NCI-H2171 treated with DMSO at 0.1 percent for 48 hours (cell line): Measurements from ENCODE around the gene ZSCAN20.

ENCODE experiments used
- DNase-seq: peaks from one replicate; lab custom pipeline; 2025; lab: John Stamatoyannopoulos, UW

Gene ZSCAN20

DNA sequence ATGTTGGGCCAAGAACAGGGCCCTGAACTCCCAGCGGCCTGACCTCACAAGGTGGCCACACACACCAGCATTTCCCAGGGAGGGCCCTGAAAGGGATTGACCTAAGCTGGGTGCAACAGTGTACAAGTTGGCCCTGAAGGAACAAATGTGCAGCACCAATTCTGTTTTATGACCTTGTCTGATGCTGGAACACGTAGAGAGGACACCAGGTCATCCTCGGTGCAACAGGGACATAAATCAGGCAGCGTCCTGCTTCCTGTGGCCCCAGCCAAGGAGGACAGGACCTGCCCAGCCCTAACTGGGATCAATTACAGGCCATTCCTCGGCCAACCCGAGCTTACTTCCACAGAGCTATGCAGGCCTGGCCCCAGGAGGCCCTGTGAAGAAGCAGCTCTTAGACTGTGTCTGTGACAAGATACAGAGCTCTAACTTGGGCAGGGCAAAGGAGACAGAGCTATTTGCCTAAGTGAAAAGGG lies 28.7 kb upstream of the ZSCAN20 start:
- DNase-seq, result no peak

DNA sequence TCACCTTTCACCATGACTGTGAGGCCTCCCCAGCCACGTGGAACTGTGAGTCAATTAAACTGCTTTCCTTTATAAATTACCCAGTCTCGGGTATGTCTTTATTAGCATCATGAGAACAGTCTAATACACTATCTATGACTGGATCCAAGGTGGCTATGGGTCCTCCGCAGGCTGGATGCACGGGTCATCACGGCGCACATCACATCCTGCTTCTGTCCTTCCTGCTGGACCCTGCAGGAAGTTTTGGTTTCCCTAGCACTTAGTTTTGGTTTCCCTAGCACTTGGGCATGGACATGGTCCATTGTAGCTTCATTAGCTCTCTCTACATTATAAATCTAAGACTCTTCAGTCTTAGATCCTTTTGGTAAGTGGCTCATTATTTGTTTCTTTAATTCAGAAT lies 27.3 kb upstream of the ZSCAN20 start:
- no peak for DNase-seq

DNA sequence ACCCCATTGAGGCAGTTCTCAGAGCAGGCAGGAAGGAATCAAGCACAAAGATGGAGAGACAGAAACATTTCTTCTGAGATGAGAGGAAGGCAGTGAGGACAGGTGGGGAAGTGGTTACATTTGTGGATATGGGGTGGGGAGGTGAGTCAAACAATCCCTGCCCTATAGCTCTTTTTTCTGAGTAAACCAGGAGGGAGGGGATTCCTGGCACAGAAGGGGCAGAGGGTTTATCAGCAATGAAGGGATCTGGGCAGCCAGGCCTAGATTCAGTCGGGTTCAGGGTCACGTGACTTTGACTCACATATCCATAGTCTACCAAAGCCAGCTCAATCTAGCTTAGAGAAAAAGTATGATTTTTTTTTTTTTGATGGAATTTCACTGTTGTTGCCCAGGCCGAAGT lies 25.9 kb upstream of the ZSCAN20 start:
- DNase-seq, result no peak

DNA sequence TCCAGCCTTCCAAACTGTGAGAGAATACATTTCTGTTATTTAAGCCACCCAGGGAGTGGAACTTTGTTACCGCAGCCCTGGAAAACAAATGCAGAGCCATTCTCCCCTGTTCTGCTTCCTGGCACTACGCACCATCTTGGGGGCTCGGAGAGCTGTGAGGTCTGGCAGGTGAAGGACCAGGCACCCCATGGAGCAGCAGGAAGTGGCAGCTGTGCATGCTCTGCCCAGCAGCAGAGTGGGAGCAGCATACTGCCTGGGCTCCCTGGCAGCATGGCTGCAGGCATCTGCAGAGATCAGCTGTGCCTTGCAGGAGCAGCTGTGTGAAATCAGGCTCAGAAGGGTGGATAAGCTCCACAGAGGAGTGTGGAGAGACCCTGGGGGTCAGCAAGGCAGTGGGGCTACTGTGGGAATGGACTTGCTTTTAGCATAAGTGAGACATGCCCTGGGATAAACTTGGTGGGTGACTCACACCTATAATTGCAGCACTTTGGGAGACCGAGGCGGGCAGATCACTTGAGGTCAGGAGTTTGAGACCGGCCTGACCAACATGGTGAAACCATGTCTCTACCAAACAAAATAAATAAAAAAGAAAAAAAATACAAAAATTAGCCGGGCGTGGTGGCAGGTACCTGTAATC lies 17.7 kb upstream of the ZSCAN20 start:
- peak; percentile 78 for DNase-seq

DNA sequence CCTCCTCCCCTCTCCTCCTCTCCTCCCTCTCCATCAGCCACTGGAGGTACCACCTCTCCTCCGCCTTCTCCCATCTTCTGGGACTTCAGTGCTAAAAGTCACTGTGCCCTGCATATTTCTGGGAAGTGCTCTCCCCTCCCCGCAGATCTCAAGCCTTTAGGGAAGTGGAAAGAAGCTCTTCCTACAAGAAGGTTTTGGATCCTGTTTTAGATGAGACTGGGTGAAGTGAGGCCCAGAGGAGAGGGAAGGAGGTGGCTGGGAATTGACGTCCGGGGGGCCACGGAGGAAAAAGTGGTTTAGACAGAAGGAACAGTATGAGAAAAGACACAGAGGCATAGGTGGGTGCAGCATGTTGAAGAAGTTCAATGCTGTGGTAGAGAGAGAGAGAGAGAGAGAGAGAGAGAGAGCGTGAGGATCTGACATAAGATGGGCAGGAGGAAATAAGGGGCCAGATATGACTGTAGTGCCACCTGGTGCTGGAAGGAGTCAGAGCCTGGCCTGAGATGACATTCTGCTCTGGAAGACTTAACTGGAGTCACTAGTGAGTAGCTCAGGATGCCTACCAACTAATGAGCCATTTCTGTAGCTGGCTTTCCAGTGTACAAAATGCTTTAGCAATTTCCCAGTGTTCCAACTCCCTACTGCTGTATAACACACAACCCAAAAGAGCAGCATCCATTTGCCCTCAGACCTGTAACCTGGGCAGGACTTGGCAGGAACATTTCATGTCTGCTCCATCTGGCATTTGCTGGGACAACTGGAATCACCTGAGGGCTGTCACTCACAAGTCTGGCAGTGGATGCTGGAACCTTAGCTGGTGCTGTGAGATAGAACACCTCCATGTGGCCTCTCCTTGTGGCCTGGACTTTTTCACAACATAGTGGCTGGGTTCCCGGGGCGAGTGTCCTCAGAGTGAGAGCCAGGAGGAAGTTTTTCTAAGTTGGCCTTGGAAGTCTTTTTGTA lies 16.6 kb upstream of the ZSCAN20 start:
- DNase-seq, result peak; percentile 87

DNA sequence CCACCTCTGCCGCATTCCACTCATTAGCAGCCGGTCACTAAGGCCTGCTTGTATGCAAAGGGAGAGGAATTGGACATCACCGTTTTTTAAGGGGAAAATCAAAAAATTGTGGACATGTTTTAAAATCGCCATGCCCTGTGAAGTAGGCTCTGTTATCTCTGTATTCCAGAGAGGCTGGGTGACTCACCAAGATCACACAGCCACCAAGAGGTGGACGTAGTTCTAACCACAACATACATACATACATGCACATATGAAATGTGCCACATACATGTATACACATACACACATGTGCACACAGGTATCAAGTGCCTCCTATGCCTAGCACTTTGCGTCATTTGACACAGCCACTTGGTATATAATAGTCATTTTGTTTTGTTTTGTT lies 16.0 kb upstream of the ZSCAN20 start:
- no peak for DNase-seq

DNA sequence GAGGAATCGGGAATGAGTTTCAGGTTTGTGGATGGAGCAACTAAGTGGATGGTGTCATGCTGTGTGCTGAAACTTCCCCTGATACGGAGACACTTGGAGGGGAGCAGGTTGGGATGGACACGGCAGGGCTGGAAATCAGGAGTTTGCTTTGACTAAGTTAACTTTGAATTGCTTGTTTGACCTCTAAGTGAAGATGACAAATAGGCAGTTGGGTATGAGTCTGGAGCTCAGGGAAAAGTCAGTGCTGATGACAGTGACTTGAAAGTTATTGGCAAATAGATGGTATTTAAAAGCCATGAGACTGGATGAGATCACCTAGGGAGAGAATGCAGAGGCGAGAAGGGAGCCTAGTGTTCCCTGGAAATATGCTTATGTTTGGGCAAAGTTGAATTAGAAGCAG lies 12.8 kb upstream of the ZSCAN20 start:
- DNase-seq, result no peak

DNA sequence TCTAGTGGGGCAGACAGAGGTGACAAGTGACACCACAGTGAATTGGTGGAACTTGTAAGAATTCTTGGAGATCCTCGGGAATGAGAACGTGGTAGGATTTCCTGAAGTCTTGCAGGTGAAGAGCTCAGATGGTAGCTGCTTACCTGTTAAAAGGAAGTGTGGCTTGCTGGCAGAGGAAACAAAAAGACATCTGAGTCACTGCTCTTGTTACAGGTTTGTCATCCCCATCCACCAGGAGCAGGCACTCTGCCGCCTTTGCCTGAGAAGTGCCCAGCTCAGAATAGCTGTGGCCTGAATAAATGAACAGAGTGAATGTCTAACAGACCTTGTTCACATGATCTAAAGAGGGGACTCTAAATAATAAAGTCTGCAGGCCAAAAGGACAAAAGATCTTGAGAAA lies 12.3 kb upstream of the ZSCAN20 start:
- no peak for DNase-seq

DNA sequence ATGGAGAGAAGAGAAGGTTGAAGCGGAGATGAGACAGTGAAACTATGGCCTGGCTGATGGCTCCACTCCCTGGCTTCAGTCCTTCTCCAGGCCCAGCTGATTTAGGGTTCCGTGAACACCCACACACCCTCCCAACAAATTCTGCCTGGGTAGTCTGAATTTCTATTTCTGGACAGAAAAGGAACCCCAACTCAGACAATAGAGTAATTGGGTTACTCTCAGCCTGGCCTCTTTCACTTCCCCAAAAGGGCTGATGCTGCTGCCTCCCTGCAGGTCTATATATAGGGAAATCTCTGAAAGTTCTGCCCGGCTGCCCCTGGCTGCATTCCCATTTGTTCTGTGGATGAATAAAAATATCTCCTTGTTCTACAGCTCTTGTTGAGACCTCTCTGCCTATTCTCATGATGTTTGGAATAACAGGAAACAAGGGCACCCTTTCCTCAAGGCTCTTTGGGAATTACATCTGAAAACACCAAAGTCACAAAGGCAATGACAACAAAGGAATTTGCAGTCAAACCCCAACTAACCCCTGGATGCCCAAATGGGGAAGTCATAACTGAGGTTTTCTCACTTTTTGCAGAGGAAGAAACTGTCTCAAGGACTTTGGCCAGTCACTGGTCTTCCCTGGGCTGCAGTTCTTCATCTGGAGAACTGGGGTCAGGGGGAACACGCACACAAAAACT lies 11.4 kb upstream of the ZSCAN20 start:
- DNase-seq, result no peak

DNA sequence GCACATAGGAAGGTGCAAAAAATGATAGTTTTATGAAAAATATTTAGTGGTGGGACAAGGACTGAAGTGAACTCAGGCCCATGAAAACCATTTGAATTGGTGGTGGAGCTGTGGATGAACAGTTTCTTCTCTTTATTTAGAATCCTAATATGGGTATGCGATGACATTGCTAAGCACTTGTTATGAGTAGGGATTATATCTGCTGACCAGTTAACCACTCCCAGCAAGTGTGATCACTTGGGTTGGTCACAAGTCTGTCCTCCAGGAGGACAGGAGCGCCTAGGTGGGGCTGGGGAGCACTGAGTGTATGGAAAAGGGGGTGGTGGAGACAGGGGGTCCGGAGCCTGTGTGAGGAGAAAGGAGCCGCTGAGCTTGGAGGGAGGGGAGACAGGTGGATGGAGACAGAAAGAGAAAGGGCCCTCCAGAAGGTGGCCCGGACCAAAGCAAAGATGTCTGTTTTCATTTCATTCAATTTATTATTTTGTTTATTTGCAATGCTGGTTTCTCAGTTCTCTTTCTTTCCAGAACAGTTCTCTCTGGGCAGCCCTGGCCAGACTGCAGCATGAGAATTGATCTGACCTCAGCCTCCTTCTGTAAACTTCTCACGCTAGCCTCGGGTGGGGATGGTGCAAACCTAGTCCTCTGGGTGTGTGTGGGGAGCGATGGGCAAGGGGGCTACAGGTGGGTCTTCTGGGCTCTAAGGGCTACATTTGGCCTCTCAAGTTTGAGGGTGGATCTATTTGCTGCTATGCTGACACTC lies 9.9 kb upstream of the ZSCAN20 start:
- DNase-seq, result no peak

DNA sequence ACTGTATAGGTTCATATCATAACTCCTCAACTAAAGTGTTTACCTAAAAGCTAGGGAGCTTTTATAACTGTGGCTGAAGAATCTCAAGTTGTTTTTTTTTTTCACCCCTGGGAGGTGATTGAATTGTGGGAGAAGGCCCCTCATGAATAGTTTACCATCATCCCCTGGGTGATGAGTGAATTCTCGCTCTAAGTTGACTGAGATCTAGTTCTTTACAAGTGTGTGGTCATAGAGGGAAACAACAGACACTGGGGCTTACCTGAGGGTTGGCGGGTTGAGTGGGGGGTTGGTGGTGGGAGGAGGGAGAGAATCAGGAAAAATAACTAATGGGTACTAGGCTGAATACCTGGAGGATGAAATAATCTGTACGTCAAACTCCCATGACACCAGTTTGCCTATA lies 7.9 kb upstream of the ZSCAN20 start:
- no peak for DNase-seq

DNA sequence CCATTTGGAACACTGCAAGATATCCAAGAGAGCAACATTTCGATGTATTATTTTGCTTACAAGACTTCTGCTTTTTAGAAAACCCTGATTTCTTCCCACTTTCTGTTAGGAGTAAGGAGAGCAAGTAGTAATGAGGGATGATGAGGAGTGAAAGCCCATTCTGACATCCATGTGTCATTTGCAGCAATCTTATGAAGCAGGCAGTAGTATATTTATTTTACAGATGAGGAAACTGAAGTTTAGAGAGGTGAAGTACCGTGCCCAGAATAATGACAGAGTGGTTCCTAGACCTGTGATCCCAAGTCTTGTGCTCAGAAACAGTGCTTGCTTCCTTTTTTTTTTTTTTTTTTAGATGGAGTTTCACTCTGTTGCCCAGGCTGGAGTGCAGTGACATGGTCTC lies 7.1 kb upstream of the ZSCAN20 start:
- DNase-seq, result no peak

DNA sequence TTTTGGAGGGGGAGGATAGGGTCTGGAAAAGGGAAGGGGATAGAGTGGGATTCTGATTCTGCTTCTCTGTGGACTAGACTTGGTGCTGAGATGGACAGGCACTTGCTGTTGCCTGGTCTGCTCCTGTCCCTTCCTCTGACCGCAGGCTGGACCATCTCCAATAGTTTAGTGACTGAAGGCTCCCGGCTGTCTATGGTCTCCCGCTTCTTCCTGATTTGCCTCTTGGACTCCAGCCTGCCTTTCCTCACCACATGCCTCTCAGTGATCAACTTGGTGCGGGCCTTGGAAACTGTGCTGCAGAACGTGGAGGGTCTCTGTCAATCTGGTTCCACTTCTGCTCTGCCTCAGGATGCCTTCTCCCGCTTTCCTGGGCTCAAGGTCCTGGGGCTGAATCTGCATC lies 6.3 kb upstream of the ZSCAN20 start:
- DNase-seq, result no peak

DNA sequence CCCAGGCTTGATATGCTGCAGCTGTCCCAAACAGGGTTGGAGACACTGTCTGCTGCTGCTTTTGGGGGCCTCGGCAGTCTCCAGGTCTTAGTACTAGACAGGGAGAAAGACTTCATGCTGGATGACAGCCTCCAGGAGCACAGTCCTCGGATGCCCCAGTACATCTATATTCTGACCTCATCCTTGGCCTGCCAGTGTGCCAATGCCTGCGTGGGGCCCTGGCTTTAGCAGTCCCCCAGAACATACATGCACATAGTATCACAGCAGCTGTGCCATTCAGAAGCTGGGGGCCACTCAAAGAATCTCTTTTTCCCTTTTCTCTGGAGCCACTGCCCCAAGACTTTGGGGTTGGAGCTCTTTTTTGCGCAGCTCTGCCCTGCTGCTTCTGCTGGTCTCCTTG lies 4.4 kb upstream of the ZSCAN20 start:
- DNase-seq, result no peak

DNA sequence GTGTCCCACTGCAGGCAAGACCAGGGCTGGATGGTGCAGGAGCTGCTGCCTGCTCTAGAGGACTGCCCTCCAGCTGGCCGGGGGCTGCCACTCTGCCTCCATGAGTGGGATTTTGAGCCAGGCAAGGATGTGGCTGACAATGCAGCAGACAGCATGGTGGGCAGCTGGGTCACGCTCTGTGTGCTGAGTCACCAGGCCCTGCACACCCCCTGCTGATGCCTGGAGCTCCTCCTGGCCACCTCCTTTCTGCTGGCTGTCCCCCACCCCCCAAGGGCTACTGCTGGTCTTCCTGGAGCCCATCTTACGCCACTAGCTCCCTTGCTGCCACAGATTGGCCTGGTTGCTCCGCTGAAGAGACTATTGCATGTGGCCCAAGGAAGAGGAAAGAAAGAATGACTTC lies 3.9 kb upstream of the ZSCAN20 start:
- no peak for DNase-seq

DNA sequence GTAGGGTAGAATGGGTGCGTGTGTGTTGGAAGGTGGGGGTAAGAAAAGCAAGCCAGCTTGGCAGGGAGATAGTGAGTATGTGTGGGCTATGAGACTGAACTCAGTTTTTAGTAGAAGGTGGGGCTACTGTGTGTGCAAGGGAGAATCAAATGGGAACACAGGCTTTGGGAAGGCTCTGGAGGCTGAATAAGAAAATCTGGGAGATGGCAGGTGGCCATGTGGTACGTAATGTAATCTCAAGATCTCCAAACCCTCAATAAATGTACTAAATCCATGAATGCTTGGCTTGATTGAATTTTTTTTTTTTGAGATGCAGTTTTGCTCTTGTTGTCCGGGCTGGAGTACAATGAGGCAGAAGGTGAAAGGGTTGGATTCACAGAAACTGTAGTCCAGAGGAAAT lies 3.5 kb upstream of the ZSCAN20 start:
- DNase-seq, result peak; percentile 9

DNA sequence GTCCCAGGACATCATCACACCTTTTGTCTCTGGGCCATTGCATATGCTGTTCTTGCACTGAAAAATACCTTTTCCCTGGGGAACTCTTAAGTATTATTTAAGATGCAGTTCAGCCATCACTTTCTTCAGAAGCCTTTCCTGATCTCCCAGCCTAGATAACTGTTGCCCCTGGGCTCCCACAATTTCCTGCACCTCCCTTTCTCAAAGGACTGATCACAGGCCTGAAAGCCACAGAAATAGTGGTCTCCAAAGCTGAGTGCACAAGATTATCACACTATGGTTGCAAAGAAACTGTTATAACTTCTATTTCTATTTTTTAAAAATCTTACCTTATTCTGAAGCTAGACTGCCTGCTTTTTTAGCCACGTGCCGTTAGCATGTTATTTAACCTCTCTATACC lies 2.8 kb upstream of the ZSCAN20 start:
- no peak for DNase-seq

DNA sequence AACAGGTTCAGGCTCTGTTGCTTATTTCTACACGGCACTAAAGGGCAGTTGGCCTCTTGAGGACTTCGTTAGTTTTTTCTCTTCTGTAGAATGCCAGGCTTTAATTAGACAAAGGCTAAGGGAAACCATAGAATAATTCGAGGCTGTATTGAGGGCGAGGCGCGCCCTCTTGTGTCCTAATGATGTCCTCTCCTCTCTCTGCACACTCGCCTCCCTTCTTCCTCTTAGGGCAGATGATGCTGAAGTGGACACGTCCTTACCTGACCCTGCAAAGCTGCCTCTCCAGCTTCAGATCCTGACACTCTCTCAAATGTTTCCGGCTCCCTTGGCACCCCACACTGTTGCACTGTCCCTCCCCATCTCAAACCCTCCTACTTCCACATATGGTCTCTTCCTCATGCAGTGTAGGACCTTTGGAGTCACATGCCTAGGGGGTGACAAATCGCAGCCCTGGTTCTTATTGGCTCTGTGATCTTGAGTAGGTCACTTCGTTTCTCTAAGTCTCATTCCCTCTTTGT lies 1.9 kb upstream of the ZSCAN20 start:
- peak; percentile 89 for DNase-seq

DNA sequence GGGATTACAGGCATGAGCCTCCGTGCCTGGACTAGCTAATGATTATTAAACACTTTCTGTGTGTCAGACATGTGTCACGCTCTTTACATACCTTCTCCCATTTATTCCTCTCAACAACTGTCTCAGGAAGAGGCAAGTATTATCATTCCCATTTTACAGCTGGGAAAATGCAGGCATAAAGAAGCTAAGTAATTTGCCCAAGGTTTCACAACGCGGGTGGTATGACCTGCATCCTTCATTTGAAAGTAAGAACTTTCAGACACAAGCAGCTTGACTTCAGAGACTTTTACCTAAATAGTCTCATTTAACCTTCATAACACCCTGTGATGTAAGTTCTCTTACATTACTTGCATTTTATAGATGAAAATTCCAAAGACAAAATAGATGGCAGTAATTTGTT lies 1.0 kb upstream of the ZSCAN20 start:
- DNase-seq, result no peak

DNA sequence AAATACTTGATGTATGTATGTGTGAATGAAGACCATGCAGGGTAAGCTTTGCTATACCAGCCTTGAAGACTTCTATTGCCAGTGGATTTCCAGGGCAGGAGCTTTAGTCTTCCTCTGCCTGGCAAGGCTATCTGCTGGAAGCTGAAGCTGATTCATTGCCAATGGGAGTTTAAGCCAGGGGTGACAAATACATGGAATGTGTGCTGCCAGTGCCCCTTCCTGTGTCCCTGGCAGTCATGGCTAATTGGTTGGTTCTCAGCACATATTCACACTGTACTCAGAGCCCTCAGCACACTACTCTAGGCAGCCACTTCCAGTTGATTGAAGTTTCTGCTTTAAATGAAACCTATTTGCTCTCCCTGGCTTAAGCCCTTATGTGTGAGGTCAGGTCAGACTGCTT lies 1.5 kb downstream of the ZSCAN20 start:
- no peak for DNase-seq

DNA sequence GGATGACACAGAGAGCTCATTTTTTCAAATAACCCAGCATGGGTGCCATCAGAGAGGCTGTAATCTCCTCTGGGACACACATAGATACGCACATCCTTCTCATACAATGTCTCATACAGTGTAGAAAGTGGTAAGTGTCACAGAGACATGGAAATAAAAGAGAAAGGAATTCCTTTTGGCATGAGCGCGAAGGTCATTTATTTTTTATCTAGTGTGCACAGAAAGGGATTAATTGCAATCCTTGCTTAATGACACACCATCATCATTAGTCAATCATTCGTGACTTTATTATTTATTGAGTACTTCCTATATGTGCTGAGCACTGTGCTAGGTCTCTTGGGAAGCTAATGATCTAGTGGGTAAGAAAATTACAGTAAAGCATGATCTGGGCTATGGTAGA lies 5.0 kb downstream of the ZSCAN20 start:
- no peak for DNase-seq

DNA sequence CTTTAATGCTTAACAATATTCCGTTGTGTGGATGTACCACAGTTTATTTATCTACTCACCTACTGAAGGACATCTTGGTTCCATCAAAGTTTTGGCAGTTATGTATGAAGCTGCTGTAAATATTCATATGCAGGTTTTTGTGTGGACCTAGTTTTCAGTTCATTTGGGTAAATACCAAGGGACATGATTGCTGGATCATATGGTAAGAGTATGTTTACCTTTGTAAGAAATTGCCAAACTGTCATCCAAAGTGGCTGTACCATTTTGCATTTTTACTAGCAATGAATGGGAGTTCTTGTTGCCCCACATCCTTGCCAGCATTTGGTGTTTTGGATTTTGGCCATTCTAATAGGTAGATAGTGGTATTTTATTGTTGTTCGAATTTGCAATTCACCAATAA lies 10.0 kb downstream of the ZSCAN20 start:
- DNase-seq, result no peak
